Type B pancreatic cell (in vitro differentiated cells): ENCODE results near the gene HADH. TPM values are rescaled to one million over a fixed set of nuclear protein-coding genes. Genes with fewer than 3 reads are reported as not detected.

Source experiments
- total RNA-seq: library from RNA; stranded (reverse); gene quantifications from 2 replicates; pipeline ENCODE4 v1.2.1, GENCODE V29; 2021; ENCODE audit warnings: low replicate concordance

Gene HADH
- total RNA-seq, 1 donor from 2014 or later, result 68.5 TPM

Other genes with a start within 250 kb of the HADH start
- 25.8 and 79.0 TPM in 2 replicates for gene SGMS2, start 165.0 kb upstream of the HADH start, total RNA-seq
- gene CYP2U1, start 58.3 kb upstream of the HADH start, total RNA-seq, result 4.2 and 7.8 TPM in 2 replicates
- 14.1 and 66.1 TPM in 2 replicates for gene LEF1, start 179.0 kb downstream of the HADH start, total RNA-seq